Fibroblast of skin of left biceps (primary cell): ENCODE data around the gene MLLT3.

Experiments
- DNase-seq, 2 experiments: peaks; one replicate each; pipeline ENCODE4 v3.0.0-alpha.2; 2013; ENCODE audit warnings: low read depth in 2 of 2

MLLT3 gene

DNA sequence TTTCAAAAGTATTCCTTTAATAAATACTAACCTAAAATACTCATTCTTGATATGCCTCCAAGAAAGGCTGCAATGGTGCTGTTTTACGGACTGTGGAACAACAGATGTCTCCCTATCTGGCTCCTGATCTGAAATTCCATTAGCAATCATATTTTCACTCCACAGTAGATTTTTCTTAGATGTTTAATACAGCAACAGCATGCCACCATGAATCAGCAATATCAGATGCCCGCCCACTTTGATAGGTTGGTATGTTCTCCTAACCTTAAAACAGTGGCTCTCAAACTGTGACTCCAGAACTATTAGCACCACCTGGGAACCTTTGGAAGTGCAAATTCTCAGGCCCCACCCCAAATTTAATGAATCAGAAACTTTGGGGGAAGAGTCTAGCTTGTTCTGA, 110.2 kb downstream of the MLLT3 start:
- DNase-seq, result peak; percentile 50 to 56

DNA sequence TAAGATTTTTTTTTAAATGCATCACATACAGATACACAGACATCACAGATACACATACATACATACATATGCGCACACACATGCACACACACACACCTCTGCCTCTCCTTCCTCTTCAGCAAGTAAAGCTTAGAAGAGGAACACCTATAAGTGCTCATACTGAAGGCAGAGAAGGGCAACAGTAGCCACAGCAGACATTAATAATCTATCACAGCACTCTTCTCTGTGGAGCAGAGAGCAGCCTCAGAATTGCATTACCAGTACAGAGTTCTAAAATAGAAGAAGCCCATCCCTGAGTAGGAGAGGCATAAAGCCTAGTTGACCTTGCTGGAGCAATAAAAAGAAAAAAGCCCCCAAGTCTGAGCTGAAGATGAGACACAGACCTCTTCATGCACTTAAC, 110.6 kb downstream of the MLLT3 start:
- no peak for DNase-seq

DNA sequence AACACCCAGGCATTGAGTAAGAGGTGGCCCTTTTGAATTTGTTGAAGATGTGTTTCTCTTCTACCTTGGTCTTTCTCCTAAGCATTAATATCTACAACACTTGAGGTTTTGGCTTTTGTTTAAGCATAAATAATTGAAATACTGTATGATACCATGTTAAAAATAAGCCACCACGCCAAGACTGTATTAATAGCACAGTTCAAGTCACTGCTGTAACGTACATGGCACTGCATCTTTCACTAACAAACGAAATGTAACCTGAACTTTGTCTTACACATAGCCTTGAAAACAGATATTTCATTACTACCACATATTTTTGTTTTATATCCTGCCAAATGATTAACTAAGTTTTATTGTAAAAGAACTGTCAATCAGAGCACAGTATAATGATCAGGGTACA, 112.8 kb downstream of the MLLT3 start:
- DNase-seq, result no peak

DNA sequence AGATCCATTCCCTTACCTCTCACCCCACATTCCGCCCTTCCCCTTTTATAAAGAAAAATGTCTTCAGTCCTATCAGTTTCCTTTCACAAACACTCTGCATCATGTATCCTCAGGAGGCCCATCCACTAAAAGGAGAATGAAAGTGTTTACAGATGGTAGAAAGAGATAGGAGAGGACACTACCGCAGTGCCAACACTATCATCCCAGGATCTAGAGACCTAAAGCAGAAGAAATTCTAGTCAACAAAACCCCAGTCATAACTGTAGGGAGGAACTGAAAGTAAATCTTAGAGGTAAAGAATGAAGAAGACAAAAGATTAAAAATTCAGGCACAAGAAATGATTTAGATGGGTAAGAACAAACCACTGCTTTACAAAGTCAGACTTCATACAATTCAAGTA, 114.1 kb downstream of the MLLT3 start:
- DNase-seq, result no peak

DNA sequence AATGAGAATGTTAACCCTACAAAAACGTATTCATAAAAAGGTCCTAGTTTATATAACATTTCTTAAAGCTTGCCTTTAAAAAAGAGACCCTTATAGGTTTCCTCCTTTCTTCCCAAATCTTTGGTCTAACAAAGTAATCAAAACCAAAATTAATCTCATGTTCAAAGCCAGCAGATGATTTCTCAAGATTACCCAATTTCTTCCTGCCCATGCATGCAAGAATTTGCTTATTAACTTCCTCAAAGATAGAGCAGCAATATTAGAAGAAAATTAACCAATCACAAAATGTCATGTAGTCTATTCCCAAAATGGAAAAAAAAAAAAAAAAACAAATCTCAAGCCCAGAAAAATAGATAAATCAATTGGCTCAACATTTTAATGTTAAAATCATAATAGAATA, 114.9 kb downstream of the MLLT3 start:
- no peak for DNase-seq

DNA sequence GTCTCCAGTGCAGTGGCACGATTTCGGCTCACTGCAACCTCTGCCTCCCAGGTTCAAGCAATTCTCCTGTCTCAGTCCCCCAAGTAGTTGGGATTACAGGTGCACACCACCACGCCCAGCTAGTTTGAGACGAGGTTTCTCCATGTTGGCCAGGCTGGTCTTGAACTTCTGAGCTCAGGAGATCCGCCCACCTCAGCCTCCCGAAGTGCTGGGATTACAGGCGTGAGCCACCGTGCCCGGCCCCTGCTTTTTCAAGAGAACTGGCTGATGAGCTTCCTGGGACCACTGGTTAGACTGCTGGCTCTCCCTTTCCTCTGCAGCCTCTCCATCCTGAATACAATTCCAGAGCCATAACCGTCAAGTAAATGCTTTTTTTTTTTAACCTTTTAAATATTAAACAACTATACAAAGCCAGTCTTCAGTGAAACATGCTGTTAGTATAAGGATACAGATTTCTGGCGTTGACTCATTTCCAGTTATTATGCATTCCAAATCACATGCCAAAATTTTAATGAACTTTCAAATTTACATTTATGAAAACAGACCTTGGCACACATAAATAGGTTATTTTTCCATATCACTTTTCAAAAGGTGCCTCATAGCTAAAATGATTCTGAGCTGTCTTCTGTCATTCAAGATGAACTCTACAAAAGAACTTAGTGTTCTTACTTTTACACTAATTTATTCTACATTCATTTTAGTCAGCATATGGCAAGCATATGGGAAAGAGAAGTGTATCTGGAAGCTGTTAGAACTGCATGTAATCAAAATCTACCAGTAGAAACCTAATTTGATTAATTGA, 116.0 kb downstream of the MLLT3 start:
- DNase-seq, result no peak

DNA sequence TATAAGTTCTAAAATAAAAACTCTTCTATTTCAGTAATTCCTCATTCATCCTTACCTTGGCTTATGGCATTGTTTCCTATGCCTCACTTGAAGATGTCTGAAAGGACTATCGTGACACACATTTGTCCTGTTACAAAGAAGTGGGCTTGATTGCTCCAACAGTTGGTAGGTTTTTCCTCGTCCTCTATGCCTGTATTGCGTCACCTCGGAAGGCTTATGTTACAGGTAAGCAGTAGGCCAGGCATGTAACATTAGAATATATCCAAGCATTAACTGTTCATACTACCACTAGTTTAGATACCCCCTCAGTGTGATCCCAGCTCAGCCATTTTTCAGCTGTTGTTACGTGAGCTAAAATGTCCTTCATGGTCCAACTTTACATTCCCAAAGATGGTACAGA, 116.7 kb downstream of the MLLT3 start:
- no peak for DNase-seq

DNA sequence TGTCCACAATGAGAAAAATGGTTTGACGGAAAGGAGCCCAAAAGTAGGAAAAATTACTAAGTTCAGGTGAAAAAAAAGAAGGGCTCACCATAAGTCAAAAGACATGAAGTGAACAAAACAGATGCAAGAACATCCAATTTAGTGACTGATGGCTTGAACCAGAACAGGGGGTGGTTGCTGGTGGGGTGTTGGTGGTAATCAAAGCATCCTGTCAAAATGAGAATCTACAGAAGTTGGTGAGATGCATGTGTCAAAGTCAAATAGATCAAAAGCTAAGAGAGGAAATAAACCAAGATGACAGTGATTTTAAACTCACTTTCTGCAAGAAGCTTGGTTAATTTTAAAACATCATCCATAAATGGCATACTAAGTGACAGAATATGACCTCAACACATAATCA, 117.4 kb downstream of the MLLT3 start:
- DNase-seq, result no peak

DNA sequence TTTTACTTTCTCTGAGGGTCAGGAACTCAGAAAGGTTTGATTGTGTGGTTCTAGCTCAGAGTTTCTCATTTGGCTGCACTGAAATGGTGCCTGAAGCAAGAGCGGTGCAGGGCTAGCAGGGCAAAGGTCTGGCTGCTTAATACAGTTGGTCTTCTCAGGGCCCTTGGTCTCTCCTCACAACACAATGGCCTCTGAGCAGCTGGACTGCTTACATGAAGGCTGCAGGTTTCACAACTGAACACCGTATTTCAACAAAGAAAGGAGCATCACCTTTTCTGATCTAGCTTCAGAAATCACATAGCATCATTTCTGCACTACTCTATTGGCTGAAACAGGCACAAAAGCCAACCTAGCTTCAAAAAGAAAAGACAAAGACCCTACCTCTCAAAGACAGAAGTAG, 122.2 kb downstream of the MLLT3 start:
- no peak for DNase-seq

DNA sequence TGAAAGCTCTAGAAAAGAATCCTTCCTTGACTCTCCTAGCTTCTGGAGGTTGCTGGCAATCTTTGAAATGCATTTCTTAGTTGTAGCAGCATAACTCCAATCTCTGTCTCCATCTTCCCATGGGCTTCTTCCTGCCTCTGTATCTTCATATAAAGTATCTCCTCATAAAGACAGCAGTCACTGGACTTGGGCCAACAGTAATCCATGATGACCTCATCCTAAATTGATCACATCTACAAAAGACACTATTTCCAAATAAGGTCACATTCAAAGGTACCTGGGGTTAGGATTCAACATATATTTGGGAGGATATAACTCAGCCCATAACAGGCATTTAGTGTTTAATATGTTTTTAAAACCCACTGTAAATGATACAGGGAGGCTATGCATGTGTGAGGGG, 123.3 kb downstream of the MLLT3 start:
- DNase-seq, result no peak

DNA sequence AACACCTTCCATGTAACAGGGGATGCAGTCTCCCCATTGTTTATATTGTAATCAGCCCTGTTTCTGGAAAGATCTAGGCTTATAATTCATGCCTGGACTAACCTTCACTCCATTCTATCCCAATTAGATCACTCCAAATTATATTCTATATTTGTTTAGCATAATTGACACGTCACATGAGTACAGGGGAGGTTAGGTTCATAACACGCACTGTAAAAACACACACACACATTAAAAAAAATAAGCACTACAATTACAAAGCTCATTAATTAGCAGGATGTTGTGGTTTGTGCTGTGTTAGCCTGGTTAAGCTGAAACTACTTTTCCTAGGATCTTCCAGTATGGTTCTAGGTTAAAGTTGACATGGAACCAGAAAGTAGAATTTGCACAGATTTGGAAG, 126.0 kb downstream of the MLLT3 start:
- no peak for DNase-seq

DNA sequence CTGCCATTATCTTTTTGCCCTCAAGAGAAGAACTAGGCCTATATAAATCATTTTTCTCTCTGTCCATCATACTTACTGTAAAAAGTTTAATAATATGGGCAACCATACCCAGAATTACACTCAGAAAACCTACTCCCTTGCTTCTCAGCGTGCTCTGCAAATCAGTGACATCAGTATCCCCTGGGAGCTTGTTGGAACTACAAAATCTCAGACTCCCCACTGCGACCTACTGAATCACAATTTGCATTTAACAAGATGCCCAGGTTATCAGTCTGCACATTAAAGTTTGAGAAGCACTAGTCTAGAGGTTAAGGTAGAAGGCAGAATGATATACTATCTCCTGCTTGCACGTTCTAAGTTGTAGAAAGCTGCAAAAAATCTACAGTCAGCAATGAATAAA, 127.2 kb downstream of the MLLT3 start:
- DNase-seq, result no peak

DNA sequence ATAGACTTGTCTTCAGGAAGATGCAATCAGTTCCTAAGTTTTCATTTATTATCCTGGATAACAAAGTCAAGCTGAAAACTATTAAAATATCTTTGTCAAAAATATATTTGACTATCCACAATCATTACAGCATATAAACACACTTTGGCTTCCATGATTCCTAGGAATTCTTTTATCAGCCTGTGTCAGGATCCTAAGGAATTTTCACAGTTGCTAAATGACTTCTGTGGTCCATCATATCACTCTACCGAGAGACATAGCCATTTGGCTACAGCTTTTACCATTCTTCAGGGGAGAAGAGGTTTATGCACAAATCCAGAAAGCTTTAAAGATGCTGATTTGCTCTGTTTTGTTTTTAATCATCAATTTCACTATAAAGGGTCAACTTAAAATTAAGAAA, 128.3 kb downstream of the MLLT3 start:
- DNase-seq, result no peak

DNA sequence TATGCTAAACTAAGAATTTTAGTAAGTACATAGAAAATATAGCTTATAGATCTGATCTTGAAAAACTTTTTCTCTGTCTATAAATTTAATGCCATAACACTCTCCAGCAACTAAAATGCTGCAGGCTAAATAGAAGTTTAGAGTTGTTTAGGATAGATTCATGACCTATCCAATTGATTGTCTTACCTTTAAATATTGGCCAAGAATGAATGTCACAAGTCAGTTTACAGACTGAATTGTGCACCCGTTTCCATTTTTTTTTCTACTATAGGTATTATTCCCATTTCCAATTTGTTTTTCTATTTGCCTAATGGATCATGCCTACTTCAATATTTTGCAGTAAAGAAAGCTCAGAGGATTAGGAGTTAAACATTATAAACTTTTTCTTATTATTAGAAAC, 129.5 kb downstream of the MLLT3 start:
- DNase-seq, result no peak

DNA sequence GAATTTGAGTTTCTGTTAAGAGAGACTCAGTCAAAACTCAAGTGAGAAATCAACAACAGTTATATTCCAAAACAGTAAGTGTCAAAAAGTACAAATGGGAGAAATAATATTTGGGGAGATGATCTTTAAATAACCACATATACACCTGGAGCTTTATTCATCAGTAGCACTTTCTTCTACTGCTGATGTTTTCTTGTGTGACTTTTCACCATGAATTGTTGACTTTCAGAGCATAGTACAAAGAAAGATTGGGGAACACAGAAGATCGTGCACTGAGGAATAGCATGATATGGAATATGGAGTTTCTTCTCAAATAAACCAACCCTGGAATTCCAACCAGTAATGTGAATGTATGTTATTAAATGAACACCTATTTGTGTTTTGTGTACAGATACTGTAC, 130.7 kb downstream of the MLLT3 start:
- no peak for DNase-seq

DNA sequence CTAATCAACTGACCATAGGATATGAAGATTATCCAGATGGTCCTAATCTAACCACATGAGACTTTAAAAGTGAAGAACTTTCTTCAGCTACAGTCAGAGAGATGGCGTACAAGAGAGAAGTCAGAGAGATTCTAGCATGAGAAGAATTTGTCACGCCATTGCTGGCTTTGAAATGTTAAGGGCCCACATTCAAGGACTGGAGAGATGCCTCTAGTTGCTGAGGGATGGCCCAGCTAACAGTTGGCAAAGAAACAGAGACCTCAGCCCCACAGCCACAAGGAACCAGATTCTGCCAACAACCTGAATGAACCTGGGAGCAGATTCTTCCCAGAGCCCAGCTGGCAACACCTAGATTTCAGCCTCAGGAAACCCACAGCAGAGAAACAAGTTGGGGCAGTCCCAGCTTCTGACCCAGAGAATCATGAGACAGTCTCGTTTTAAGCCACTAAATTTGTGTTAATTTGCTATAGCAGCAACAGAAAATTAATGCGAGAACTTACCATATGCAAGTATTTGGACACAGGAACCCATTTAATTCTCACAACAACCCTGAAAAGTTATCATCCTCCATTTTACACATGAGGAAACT, 132.0 kb downstream of the MLLT3 start:
- DNase-seq, result no peak

DNA sequence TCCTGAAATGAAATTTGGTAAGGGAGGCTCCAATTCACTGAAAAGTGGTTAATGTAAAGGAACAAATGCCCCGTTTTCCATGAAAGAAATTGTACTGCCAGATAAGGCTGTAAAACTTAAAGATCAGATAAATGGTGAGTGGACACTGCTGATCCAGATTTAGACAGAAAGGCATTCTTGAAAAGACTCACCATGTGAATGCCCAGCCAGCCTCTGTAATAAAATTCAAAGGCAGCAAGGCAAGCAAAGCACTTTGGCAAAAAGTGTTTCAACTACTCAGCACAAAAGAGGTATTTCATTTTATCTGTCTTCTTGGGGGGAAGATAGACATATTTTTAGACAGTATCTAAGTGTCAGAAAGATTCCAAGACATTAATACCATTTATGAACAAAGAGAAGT, 133.6 kb downstream of the MLLT3 start:
- DNase-seq, result no peak

DNA sequence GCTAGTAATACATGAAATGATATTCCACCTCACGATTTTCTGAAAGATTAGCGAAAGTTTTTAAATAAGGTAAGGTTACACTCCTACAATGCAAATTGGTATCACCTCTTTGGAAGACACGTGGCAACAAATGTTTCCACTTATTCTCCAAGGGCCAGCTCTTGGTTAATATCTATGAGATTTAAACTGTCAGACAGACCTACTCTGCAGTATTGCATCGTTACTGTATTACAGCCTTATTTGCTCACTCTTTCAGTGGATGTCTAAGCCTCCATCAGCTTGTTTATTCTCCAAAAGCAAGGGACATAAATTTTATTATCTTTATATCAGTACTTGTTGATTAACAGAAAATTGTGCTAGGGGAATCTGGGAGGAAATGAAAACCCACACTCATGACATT, 135.7 kb downstream of the MLLT3 start:
- no peak for DNase-seq

DNA sequence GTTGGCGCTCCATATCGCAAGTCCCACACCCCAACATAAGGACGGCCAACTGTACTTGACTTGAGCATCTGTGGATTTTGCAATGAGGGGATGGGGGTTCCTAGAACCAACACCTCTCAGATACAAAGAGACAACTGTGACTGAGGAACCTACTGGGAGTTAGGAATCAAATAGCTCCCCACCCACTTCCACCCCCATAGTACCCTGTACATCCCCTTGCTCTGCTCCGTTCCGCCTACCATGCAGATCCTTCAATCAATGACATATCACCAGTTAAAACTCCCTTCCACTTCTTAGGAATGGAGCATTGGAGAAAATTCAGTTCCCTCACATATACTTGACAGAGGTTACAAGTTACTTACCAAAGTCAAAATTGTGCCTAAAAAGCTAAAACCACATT, 140.9 kb downstream of the MLLT3 start:
- DNase-seq, result no peak

DNA sequence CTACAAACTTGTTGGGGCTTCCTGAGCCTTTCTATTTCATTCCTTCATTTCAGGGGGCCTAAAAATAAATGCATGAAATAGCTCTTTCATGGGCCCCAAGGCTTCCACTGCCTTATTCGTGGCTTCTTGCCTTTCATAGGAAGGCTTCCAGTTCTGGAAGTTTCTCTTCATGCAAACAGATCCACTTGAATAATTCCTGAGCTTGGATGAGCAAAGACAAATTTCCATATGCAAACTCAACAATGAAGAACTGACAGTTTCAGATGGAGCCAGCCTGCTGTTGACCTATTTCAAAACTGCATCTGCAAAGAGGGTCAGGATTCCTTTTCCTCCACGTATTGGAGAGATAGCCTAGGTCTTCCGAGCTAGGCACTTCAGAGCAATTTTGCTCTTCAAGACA, 142.1 kb downstream of the MLLT3 start:
- DNase-seq, result no peak

DNA sequence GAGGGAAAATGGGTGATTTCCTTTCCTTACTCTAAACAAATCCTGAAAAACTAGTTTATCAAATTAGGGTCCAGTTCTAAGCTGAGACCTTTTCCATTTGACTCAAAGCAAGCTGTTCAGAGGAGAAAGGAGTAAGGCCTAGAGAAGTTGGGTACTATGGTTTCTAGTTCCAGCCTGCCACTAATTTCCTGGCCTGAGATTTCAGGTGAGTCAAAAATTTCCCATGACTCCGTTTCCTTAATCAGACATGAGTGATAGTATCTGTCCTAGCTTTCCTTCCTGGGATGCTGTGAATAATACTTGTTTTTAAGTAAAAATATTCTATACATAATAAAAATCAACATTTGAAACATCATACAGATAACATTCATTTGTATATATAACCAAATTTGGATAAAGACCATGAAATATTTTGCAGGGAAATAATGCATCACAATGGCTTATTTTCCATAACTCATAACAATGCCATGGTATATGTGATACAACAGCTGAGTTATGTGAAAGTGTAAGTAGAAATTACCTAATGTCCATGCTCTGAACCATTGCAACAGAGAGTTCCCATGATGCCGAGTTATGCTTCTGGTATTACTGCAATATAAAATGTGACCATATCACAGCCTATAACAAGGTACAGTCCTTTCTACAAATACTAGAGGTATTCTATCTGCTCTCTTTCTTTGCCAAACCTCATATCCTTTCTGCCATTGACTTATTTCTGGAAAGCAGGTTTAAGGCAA, 142.7 kb downstream of the MLLT3 start:
- no peak for DNase-seq

DNA sequence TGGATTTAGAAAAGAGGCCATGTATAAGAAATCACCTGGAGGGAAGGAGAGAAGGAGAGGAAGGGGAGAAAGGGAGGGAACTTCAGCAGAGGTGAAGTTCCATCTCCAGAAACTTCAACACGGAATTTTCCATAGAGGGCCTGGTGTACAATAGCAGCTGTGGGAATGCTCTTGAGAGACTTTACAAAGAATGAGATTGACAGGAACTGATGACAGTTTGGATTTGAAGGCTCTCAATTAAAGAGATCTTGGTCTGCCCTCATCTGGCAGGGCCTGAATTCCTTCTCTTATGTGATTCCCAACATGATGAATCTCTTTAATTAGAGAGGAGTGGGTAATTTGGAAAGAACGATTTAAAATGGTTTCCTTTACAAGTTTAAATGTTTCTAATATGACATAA, 143.5 kb downstream of the MLLT3 start:
- DNase-seq, result no peak

DNA sequence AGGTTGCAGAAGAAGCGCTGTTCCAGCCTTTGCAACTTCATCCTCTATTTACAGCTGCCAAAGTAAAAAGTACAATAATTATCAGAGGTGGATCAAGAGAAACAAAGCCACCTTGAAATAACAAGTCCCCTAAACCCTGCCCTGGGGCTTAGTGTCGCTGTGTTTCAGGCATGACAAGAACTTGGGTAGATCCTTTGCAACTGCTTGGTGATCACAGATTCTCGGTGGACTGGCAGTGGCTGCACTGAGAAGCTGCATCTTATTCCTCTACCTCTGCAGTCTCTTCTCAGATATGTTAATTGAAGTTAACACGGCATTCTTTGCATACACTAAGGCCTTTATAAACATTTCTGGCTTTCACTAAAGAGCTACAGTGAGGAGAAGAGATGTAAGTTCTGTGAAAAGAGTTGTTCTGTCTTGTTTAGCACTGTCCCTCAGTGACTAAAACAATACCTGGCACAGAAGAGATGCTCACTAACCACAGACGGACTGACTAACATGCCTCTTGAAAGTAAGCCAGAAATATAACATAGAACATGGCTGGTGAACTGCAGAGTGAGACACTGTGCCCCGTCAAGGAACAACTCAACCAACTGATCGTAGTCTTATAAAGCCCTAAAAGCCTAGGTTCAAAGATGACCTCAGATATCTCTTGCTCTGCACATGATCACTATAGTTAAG, 144.2 kb downstream of the MLLT3 start:
- DNase-seq, result no peak
